Adrenal gland (tissue), 12 donors: ENCODE results near the gene ACLY. TPM values are rescaled to one million over a fixed set of nuclear protein-coding genes. Genes with fewer than 3 reads are reported as not detected.

Experiments
- DNase-seq, 7 donors: peaks; one replicate each; pipeline ENCODE4 v3.0.0-alpha.2; 2019 to 2020
- H3K27ac ChIP-seq, 5 donors: fragments of 200-600 bp; sonication (generic) in 4 of 5; 1 replicate in 3 of 5; 2 replicates in 2 of 5; pipeline versions ENCODE4 v1.5.1 to v1.8.0; 2016 to 2020; ENCODE audit warnings: mild to moderate bottlenecking in 1 of 5
- H3K27me3 ChIP-seq: fragments of 200-600 bp; 2 replicates; pipeline ENCODE4 v1.8.0; 2021
- H3K36me3 ChIP-seq, 2 donors: fragments of 200-600 bp; replicated peaks in 1 of 2; 1 replicate in 1 of 2; 2 replicates in 1 of 2; pipeline versions ENCODE4 v1.5.1 to v1.8.0; 2018 to 2022
- H3K4me1 ChIP-seq, 2 donors: fragments of 200-600 bp; replicated peaks in 1 of 2; 1 replicate in 1 of 2; 2 replicates in 1 of 2; pipeline versions ENCODE4 v1.5.1 to v1.8.0; 2018 to 2021
- H3K4me3 ChIP-seq, 4 donors: fragments of 200-600 bp; sonication (generic) in 3 of 4; one replicate each; pipeline ENCODE4 v1.5.1; 2016 to 2018
- H3K9me3 ChIP-seq, 3 donors: fragments of 200-600 bp; sonication (generic) in 1 of 3; replicated peaks in 1 of 3; 1 replicate in 2 of 3; 2 replicates in 1 of 3; pipeline versions ENCODE4 v1.5.1 to v1.8.0; 2016 to 2021
- CTCF ChIP-seq, 6 experiments: fragments of 450-650 bp in 4 of 6; fragments of 200-600 bp in 2 of 6; sonication (generic) in 1 of 6; IDR thresholded peaks; 1 replicate in 5 of 6; 2 replicates in 1 of 6; pipeline versions ENCODE4 v1.5.1 to v1.8.0; 2016 to 2021; ENCODE audit warnings: antibody characterized with exemption in 6 of 6, mild to moderate bottlenecking in 2 of 6, moderate library complexity in 1 of 6
- POLR2A ChIP-seq, 2 donors: fragments of 450-650 bp; IDR thresholded peaks; one replicate each; pipeline ENCODE4 v1.6.1; 2017; ENCODE audit warnings: antibody characterized with exemption in 2 of 2, mild to moderate bottlenecking in 2 of 2, moderate library complexity in 1 of 2
- WGBS, 4 donors: extraction: QIAGEN DNeasy Blood & Tissue Kit in 2 of 4; methylation state at CpG; one replicate each; pipeline versions ENCODE4 v1.1.5 to v1.1.7; 2013 to 2017; 5-methylcytosine and 5-hydroxymethylcytosine counted together
- intact Hi-C, 2 donors: fragments of 100-400 bp; cut with DNase I; formaldehyde crosslinking; loops; one replicate each; pipeline versions ENCODE4 v1.14.1 to v1.15.0; 2022 to 2023
- polyA plus RNA-seq, 3 donors: library from polyadenylated mRNA; stranded (reverse); fragments of 200-250 nt in 2 of 3; fragments of 350-450 nt in 1 of 3; fragmentation: Illumina TruSeq in 1 of 3; extraction: RNeasy Lipid Tissue Mini Kit (QIAGEN cat#74804) in 1 of 3; gene quantifications; one replicate each; pipeline ENCODE4 v1.2.3, GENCODE V29; 2013 to 2014
- total RNA-seq, 9 donors: library from RNA; depleted of rRNA in 4 of 9; stranded (reverse); fragments of >200 nt in 4 of 9; fragments of 120-200 nt in 1 of 9; fragmentation: NEBNext Ultra II Directional in 1 of 9; extraction: Animal tissue kit (Norgen Biotek cat#: 25700) in 1 of 9; gene quantifications; one replicate each; pipeline versions ENCODE4 v1.1.0 to v1.2.4, GENCODE V29; 2013 to 2023
- donor health status: healthy with polysubstance abuse.
- donor health status: Bipolar disorder and iron deficiency.
- donor health status: DM: yes; HTN: yes; CAD: no.
- donor health status: DM: no; HTN: no; CAD: no.
- donor health status: DM: no; HTN: no; CAD: no.
- donor health status: DM: yes; HTN: yes; CAD: no.

Gene ACLY
- total and polyA plus RNA-seq, 12 donors, result 18.0 to 190 (median 74.0) TPM

- Histone ChIP-seq H3K4me1 (no peaks in the 10 kb centered on the region), H3K4me3 (no peak overlapping the region), H3K36me3 (no peaks in the 10 kb centered on the region), H3K9me3 (no peaks in the 10 kb centered on the region), H3K27me3 (no peaks in the 10 kb centered on the region), H3K27ac (no peak overlapping the region)
- no peak for DNase-seq
- no peak for TF ChIP-seq CTCF (IDR thresholded peaks at IDR 0.05)
- no peak for TF ChIP-seq POLR2A (IDR thresholded peaks at IDR 0.05)
- WGBS, 4 donors, result 89 to 94% (median 93%) methylated on average over 4 to 6 of the region's 6 CpGs
- intact Hi-C loops, result no loop called here
Observed at GRCh38 chr17:41939693-41940090, 20.9 kb upstream of the ACLY start.

DNA sequence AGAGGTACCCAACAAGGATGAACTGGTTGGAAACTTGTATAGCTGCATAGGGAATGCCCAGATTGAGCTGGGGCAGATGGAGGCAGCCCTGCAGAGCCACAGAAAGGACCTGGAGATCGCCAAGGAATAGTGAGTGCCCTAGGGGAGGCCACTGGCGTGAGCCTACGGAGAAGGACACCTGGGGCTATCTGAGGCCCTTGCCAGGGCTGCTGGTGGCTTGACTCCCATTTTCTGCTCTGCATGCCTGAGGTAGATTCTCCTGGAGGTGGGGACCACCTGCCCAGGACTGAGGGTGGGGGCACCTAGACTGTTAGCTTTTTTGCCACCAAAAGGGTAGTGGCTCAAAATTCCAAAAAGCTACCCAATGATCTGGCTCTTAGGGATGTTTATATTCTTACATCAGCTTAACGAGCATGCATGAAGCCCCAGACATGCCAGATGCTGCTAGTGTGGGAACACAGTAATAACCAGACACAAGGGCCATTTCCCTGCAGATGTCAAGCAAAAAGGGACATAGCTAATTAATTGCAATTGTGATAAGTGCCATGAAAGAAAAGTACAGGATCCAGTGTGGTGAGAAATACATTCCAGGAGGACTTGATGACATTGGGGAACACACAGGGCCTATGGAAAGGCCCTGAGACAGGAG, 20.4 kb upstream of the ACLY start:
- intact Hi-C loops, result no loop called here
- no peak overlapping the region for H3K27ac ChIP-seq
- H3K9me3 ChIP-seq, result no peaks in the 10 kb centered on the region
- no peak for DNase-seq
- no peaks in the 10 kb centered on the region for H3K36me3 ChIP-seq
- no peak for TF ChIP-seq POLR2A (IDR thresholded peaks at IDR 0.05)
- TF ChIP-seq CTCF (IDR thresholded peaks at IDR 0.05), result no peak
- no peak overlapping the region for H3K4me3 ChIP-seq
- no peaks in the 10 kb centered on the region for H3K27me3 ChIP-seq
- WGBS, 4 donors, result 81 to 92% (median 91%) methylated on average over 2 to 4 of the region's 4 CpGs
- no peaks in the 10 kb centered on the region for H3K4me1 ChIP-seq

GRCh38 chr17:41937970-41938954, 19.5 kb upstream of the ACLY start:
- Histone ChIP-seq H3K9me3 (no peaks in the 10 kb centered on the region), H3K4me1 (no peaks in the 10 kb centered on the region), H3K4me3 (no peak overlapping the region), H3K27me3 (no peaks in the 10 kb centered on the region), H3K27ac (no peak overlapping the region), H3K36me3 (no peaks in the 10 kb centered on the region)
- intact Hi-C loops, result no loop called here
- WGBS, 4 donors, result 89 to 93% (median 91%) methylated on average over 8 to 19 of the region's 19 CpGs
- peak in 2 of 7 donors; percentile 29 to 84 for DNase-seq
- TF ChIP-seq POLR2A (IDR thresholded peaks at IDR 0.05), result no peak
- no peak for TF ChIP-seq CTCF (IDR thresholded peaks at IDR 0.05)

GRCh38 chr17:41935641-41936040, 16.9 kb upstream of the ACLY start:
- DNase-seq, result no peak
- Histone ChIP-seq H3K4me1 (no peaks in the 10 kb centered on the region), H3K27ac (no peak overlapping the region), H3K27me3 (no peaks in the 10 kb centered on the region), H3K4me3 (no peak overlapping the region), H3K36me3 (no peaks in the 10 kb centered on the region), H3K9me3 (no peaks in the 10 kb centered on the region)
- 94 to 100% (median 97%) methylated on average over 2 to 6 of the region's 6 CpGs for WGBS, 4 donors
- intact Hi-C loops, result no loop called here
- TF ChIP-seq CTCF (IDR thresholded peaks at IDR 0.05), result no peak
- TF ChIP-seq POLR2A (IDR thresholded peaks at IDR 0.05), result no peak
